PC-9 (cell line): Measurements from ENCODE around the gene BTG4.

ENCODE experiments used
- EZH2 ChIP-seq: fragments of 200-600 bp; sonication (generic); IDR thresholded peaks from 2 replicates; pipeline ENCODE4 v1.8.0; 2017; ENCODE audit warnings: antibody characterized with exemption, low read depth
- TF ChIP-seq, protein P1 (sequence below): fragments of 200-600 bp; sonication (generic); conservative IDR thresholded peaks from 2 replicates; pipeline ENCODE4 v1.6.1; 2017; ENCODE audit warnings: mixed run types, antibody characterized with exemption, mild to moderate bottlenecking, moderate library complexity

DNA sequence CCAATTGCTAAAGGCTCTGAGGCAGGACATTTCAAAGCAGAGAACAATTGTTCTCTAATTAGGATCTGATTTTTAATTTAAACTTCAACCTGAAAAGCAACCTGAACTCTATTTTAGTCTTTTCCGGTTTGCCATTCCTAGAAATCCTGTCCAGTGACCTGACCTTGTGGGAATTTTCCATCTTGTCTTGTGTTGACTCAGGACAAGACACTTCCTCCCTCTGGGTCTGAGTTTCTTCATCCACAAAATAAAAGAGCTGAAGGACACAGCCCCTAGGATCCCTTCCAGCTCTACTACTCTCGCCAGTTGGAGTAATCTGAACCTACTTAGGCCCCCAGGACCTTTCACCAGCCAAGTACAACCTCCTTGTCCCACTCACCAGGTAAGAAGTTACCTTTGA is 66.6 kb downstream of the BTG4 start:
- TF ChIP-seq, protein P1, sequence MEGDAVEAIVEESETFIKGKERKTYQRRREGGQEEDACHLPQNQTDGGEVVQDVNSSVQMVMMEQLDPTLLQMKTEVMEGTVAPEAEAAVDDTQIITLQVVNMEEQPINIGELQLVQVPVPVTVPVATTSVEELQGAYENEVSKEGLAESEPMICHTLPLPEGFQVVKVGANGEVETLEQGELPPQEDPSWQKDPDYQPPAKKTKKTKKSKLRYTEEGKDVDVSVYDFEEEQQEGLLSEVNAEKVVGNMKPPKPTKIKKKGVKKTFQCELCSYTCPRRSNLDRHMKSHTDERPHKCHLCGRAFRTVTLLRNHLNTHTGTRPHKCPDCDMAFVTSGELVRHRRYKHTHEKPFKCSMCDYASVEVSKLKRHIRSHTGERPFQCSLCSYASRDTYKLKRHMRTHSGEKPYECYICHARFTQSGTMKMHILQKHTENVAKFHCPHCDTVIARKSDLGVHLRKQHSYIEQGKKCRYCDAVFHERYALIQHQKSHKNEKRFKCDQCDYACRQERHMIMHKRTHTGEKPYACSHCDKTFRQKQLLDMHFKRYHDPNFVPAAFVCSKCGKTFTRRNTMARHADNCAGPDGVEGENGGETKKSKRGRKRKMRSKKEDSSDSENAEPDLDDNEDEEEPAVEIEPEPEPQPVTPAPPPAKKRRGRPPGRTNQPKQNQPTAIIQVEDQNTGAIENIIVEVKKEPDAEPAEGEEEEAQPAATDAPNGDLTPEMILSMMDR: no peak
- TF ChIP-seq EZH2: no peak
